ENCODE data around the gene METTL17. TPM values are rescaled to one million over a fixed set of nuclear protein-coding genes. Genes with fewer than 3 reads are reported as not detected.

Gene METTL17
- total and polyA plus RNA-seq, 2 of the 8 experiments (the other 6 are each of a cell fraction or from before 2014, with no cell fraction given): 73.8 to 138 TPM

DNA sequence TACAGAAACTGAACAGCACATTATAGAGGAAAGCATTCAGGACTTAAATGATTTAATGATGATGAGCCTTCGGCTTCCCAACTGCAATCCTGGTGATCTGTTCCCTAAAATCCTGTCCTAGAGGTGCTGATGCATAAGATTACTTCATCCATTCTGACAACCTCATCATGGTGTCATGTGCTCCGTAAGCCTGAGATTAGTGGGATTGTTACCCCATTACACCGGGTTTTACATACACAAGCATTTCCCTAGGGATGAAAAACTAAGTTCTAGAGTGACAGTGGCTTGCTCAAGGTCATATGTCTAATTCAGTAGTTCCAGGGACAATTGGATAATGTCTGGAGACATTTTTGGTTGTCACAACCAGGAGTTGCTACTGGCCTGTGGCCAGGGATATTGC is 47.4 kb downstream of the METTL17 start (continued):
- TF ChIP-seq CBX8 (IDR thresholded peaks at IDR 0.05; ENCODE audit: borderline replicate concordance, low read depth, low read length): no peak
- no peak for TF ChIP-seq TCF12 (IDR thresholded peaks at IDR 0.05; ENCODE audit: low read depth, low read length)
- TF ChIP-seq GABPA (IDR thresholded peaks at IDR 0.05; ENCODE audit: borderline replicate concordance, insufficient read depth, low read length): no peak
- no peak for TF ChIP-seq BCL11A (IDR thresholded peaks at IDR 0.05; ENCODE audit: low read depth in 2 of 2, low read length in 2 of 2)
- TF ChIP-seq SIX5 (IDR thresholded peaks at IDR 0.05; ENCODE audit: low read depth, low read length): no peak
- no peak for TF ChIP-seq BACH1 (IDR thresholded peaks at IDR 0.05; ENCODE audit: low read length)
